HUES6 (cell line): ENCODE results near the gene SDF4.

Source experiments
- H3K27ac ChIP-seq: 2 replicates; pipeline ENCODE4 v1.7.0; 2013; ENCODE audit warnings: low read depth, mild to moderate bottlenecking, low read length, inconsistent platforms
- H3K27me3 ChIP-seq: 2 replicates; pipeline ENCODE4 v1.6.1; 2013; ENCODE audit warnings: low read length; ENCODE audit not compliant: control insufficient read depth, insufficient read depth
- H3K36me3 ChIP-seq: 2 replicates; pipeline ENCODE4 v1.6.1; 2013; ENCODE audit warnings: low read length; ENCODE audit not compliant: control insufficient read depth, insufficient read depth
- H3K4me1 ChIP-seq: 2 replicates; pipeline ENCODE4 v1.6.1; 2013; ENCODE audit warnings: low read length; ENCODE audit not compliant: control insufficient read depth, insufficient read depth
- H3K4me3 ChIP-seq: 2 replicates; pipeline ENCODE4 v1.5.1; 2013; ENCODE audit warnings: low read depth, low read length
- H3K9ac ChIP-seq: one replicate; pipeline ENCODE4 v1.6.1; 2013; ENCODE audit warnings: mild to moderate bottlenecking, low read length
- H3K9me3 ChIP-seq: 2 replicates; pipeline ENCODE4 v1.6.1; 2013; ENCODE audit warnings: low read depth, low read length; ENCODE audit not compliant: control insufficient read depth, insufficient read depth

The SDF4 gene

DNA sequence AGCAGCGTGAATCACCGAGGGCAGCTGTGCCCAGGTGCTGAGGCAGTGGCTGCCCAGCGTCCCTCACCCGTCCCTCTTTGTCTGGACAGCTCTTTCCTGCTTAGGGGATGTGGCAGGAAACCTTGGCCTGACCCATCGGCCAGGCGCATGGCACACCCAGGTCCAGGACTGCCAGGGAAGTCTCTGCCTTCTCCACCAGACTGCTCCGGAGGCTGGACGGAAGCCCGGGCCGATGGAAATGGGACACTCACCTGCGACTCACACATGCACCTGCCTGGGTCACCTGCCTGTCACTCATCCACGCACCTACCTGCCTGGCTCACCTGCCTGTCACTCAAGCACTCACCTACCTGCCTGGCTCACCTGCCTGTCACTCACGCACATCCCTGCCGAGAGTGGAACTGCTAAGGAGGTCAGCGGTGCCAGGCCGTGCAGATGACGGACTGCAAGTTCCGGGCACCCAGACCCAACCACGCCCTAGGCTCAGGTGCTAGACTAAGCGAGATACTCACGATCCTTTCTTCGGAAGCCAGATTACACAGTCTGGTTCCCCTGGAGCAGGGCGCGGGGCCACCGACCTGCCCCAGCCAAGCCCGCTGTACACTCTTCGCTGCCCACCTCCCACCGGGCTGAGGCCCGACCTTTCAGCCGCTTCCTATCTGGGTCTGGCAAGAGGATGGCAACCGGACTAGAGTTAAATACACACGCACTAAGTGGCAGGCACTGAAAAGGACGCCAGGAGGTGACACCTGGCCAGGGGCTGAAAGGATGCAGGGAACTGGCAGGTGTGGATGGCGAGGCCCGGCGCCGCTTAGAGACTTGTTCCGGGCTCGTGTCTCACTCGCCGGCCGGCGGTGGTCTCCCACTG is 40.8 kb upstream of the SDF4 start:
- peaks cover 7% of the 10 kb centered on the region for H3K27me3 ChIP-seq
- peak overlapping the region; percentile 57; the same call in 1 of the 2 replicates for H3K27ac ChIP-seq
- H3K4me1 ChIP-seq: peaks cover 18% of the 10 kb centered on the region
- no peaks in the 10 kb centered on the region for H3K9me3 ChIP-seq
- H3K9ac ChIP-seq: peak overlapping the region; percentile 96
- peaks cover 26% of the 10 kb centered on the region for H3K36me3 ChIP-seq
- H3K4me3 ChIP-seq: peak overlapping the region; percentile 98

DNA sequence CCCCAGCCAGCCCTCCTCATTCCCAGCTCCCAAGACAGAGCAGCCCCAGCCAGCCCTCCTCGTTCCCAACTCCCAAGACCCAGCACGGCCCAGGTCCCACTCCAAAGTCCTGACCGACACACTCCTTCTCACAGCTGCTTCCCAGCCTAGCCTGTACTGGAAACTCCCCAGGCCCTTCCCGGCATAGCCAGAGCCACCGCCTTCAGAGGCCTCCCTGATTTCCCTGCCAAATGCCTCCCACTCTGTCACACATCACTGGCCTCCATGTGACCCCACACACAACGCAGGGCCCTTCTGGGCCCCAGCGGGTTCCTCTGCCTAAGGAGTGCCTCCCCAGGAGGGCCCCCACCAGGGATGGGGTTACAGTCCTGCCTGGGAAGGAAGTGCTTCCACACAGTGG is 39.0 kb upstream of the SDF4 start:
- peak overlapping the region; percentile 24 for H3K9ac ChIP-seq
- no peaks in the 10 kb centered on the region for H3K9me3 ChIP-seq
- peaks cover 35% of the 10 kb centered on the region for H3K36me3 ChIP-seq
- H3K4me1 ChIP-seq: peaks cover 18% of the 10 kb centered on the region
- H3K27me3 ChIP-seq: peaks cover 7% of the 10 kb centered on the region
- no peak overlapping the region for H3K4me3 ChIP-seq
- no peak overlapping the region for H3K27ac ChIP-seq

DNA sequence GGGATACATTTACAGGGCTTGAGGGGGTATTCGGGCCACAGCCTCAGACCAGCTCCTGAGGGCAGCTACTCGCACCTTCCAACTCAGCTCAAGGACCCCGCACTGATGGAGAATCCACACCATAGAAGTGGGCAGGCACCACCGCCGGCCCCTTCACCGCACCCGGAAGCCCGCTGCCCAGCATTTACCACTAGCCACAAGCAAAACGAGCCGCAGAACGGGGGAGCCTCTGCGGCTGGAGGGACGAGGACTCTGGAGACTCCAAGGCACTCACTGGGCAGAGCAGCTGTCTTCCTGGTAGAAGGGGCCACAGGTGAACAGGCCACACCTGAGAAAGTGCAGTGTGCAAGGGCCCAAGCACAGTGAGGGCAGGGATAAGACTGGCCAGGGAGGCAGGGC is 36.5 kb upstream of the SDF4 start:
- H3K9me3 ChIP-seq: no peaks in the 10 kb centered on the region
- no peak overlapping the region for H3K4me3 ChIP-seq
- no peaks in the 10 kb centered on the region for H3K27me3 ChIP-seq
- peaks cover 13% of the 10 kb centered on the region for H3K4me1 ChIP-seq
- H3K27ac ChIP-seq: no peak overlapping the region
- no peak overlapping the region for H3K9ac ChIP-seq
- peaks cover 58% of the 10 kb centered on the region for H3K36me3 ChIP-seq

DNA sequence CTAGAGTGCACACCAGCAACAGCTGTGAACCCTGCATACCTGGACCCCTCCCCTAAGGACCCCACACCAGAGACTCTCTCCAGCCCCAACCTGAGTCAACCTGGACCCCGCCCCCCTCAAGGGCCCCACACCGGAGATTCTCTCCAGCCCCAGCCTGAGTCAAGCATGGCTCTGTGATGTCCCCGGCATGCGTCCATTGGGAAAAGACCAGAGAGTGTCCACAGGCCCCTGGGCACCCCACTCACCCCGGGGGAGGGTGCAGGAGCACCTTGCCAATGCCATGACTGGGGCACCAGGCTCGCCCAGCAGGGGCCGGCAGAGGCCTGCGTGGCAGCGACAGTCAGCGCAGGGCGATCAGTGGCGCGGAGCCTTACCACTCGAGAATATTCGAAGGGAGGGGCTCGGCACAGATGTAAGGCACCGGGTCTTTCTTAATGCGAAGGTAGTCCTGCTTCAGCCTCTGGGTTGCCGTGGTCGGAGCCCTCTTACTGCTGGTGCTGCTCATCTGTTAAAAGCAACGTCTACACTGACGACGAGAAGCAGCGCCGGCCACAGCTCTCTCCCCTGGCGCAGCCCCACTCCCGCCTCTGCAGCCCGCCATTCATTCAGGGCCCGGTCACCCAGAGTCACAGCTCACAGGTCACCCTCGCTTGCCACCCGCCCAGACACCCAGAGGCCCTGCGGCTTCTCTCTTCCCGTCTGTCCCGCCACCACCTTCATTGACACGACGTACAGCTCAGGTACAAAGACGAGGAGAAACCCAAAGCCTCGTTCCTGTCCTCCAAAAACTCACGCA is 35.9 kb upstream of the SDF4 start:
- H3K27me3 ChIP-seq: no peaks in the 10 kb centered on the region
- H3K9me3 ChIP-seq: no peaks in the 10 kb centered on the region
- H3K9ac ChIP-seq: no peak overlapping the region
- H3K4me3 ChIP-seq: no peak overlapping the region
- H3K4me1 ChIP-seq: peaks cover 11% of the 10 kb centered on the region
- H3K36me3 ChIP-seq: peaks cover 64% of the 10 kb centered on the region
- H3K27ac ChIP-seq: no peak overlapping the region

DNA sequence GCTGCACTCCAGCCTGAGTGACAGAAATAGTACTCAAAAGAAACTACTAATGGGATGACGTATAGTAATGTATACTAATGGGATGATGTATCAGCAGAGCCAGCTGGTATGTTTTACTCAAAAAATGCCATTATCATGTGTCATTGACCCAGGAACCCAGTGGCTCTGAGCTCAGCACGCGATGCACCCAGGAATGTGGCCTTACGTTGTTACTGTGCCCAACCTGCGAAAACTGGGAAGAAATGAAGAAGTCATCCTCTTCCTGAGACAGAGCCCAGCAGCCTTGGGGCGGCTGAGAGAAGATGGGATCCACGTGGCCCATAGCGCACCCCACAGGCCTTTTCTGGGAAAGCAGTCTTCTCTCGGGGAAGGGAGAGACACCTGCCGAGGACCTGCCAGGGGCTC is 33.1 kb upstream of the SDF4 start:
- H3K9ac ChIP-seq: no peak overlapping the region

DNA sequence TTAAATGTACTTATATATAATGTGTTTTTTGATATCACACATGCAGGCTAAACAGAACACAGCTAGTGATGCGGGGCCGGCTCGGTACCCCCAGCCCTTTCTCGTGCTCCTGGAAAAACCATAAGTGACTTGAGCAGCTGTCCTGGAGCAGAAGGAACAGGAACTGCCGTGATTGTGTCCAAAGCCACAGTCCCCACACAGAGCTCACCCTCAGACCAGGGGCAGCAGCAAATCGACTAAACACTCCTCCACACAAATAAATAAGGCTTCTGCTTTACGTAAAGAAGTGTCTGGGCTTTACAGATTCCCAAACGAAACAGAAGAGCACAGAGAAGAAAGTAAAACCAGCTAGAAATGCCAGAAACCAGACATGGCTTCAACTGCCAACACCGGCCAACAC is 32.2 kb upstream of the SDF4 start:
- H3K4me1 ChIP-seq: peaks cover 5% of the 10 kb centered on the region
- no peak overlapping the region for H3K27ac ChIP-seq
- no peak overlapping the region for H3K4me3 ChIP-seq
- no peak overlapping the region for H3K9ac ChIP-seq
- no peaks in the 10 kb centered on the region for H3K9me3 ChIP-seq
- peaks cover 79% of the 10 kb centered on the region for H3K36me3 ChIP-seq
- H3K27me3 ChIP-seq: no peaks in the 10 kb centered on the region

More for the DNA sequence above, 33.1 kb upstream of the SDF4 start:
- H3K4me1 ChIP-seq: peaks cover 3% of the 10 kb centered on the region; the same call in 1 of the 2 replicates
- H3K9me3 ChIP-seq: no peaks in the 10 kb centered on the region
- H3K4me3 ChIP-seq: no peak overlapping the region
- peaks cover 72% of the 10 kb centered on the region for H3K36me3 ChIP-seq
- no peaks in the 10 kb centered on the region for H3K27me3 ChIP-seq
- no peak overlapping the region for H3K27ac ChIP-seq

DNA sequence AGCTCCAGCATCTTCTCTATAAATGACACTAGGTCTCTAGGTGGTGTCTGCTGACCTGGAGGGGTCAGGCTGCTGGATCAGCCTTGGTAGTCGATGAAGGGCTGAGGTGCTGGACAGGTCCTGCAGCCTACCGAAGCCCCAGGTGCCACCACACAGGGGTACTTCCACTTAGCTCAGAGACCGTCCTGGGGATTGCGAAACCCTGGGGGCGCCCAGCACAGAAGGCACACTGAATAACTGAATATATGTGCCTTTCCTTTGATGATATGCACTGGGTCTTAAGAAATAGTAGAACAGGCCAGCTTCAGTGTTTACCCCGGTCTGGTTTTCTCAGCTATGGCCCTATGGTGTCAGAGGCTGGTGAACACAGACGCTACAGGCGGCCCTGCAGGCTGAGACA is 31.0 kb upstream of the SDF4 start:
- H3K9ac ChIP-seq: no peak overlapping the region
- peaks cover 74% of the 10 kb centered on the region for H3K36me3 ChIP-seq
- no peak overlapping the region for H3K4me3 ChIP-seq
- peaks cover 14% of the 10 kb centered on the region for H3K4me1 ChIP-seq
- H3K9me3 ChIP-seq: no peaks in the 10 kb centered on the region
- H3K27ac ChIP-seq: no peak overlapping the region
- no peaks in the 10 kb centered on the region for H3K27me3 ChIP-seq

DNA sequence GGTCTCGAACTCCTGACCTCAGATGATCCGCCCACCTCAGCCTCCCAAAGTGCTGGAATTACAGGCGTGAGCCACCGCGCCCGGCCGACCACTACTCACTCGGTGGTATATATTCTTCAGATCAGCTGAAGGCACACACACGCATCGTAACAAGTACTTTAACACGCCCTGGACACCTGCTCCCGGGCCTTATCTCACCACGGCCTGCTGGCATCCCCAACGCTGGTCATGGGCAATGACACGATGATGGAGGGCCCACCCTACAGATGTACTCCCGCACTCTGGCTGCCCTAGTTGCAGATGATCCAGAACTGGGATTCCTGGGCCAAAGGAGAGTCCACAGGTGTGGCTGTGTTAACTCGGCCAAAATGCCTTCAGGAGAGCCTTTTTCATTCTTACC is 30.3 kb upstream of the SDF4 start:
- peaks cover 72% of the 10 kb centered on the region for H3K36me3 ChIP-seq
- H3K27ac ChIP-seq: no peak overlapping the region
- H3K27me3 ChIP-seq: no peaks in the 10 kb centered on the region
- H3K4me3 ChIP-seq: no peak overlapping the region
- no peaks in the 10 kb centered on the region for H3K9me3 ChIP-seq
- H3K4me1 ChIP-seq: peaks cover 18% of the 10 kb centered on the region
- H3K9ac ChIP-seq: no peak overlapping the region

DNA sequence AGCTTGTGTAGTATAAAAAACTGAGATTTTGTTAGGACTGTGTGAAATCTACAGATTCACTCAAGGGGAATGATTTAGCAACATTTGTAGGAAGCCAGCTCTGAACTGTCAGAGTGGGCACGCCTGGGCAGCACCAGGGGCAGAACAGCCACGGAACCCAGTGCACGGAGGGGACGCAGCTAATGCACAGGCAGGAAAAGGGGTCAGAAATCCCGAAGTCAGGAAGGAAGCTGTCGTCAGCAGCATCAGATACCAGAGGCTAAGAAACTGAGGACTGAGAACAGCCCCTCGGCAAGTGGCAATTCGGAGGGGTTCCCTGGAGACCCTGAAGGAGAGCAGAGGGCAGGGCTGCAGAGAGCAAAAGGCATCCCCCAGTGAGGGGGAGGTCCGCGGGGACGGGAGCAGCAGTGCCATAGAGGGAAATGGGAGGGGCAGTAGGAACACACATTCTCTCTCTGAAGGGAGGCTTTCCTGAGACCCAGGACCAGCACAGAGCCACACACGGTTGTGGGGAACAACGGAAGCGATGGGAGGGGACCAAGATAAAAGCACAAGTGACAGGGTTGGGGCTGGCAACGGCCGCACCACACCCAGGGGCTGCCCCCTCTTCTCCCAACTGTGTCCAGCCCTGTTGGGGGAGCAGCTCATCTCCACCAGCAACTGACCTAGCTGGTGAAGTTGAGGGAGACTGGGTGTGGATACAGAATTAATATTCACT is 29.2 kb upstream of the SDF4 start:
- H3K9ac ChIP-seq: no peak overlapping the region
- H3K27ac ChIP-seq: no peak overlapping the region
- peaks cover 78% of the 10 kb centered on the region for H3K36me3 ChIP-seq
- no peak overlapping the region for H3K4me3 ChIP-seq
- H3K9me3 ChIP-seq: no peaks in the 10 kb centered on the region
- H3K4me1 ChIP-seq: peaks cover 18% of the 10 kb centered on the region
- H3K27me3 ChIP-seq: no peaks in the 10 kb centered on the region

DNA sequence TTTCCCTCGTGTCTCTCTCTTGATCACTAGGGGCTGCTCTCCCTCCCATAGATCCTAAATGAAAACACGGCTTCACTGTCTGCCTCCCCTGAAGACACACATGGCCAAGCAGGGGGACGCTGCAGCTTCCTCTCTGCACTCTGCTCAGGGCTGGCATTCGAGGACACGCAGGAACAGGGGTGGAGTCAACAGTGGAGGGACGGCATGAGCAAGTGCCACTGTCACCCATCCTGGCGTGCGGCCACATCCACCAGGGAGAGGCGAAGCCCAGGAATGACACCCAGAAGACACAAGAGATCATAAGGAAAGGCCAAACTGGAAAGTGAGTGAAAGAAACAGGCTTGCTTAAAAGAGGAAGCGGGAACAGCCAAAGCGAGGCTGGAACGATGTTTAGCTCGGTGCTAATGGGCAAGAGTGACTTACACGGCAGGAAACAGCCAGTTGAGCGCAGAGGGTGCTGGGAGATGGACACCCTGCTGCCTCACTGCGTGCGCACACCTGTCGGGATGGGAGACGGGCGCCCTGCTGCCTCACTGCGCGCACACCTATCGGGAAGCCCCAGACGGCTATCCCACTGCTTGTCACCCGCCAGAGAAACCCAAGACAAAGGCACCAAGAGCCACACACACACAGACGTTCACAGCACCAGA is 28.3 kb upstream of the SDF4 start:
- no peaks in the 10 kb centered on the region for H3K9me3 ChIP-seq
- no peak overlapping the region for H3K9ac ChIP-seq
- H3K4me1 ChIP-seq: peaks cover 15% of the 10 kb centered on the region
- H3K4me3 ChIP-seq: no peak overlapping the region
- no peak overlapping the region for H3K27ac ChIP-seq
- H3K27me3 ChIP-seq: no peaks in the 10 kb centered on the region
- peaks cover 78% of the 10 kb centered on the region for H3K36me3 ChIP-seq
